KMS-11 (cell line): ENCODE measurements around the gene NPS.

Experiments used
- H2AFZ ChIP-seq: fragments of 200-600 bp; sonication (generic); 2 replicates; pipeline ENCODE4 v1.6.1; 2016; ENCODE audit warnings: antibody characterized with exemption, mixed run types, low read depth
- H3K27ac ChIP-seq: fragments of 200-600 bp; sonication (generic); 2 replicates; pipeline ENCODE4 v1.6.1; 2016; ENCODE audit warnings: mild to moderate bottlenecking, mixed run types
- H3K27me3 ChIP-seq: fragments of 200-600 bp; sonication (generic); 2 replicates; pipeline ENCODE4 v1.6.1; 2017; ENCODE audit warnings: mild to moderate bottlenecking, low read depth, mixed run types, moderate library complexity; ENCODE audit not compliant: insufficient read depth
- H3K36me3 ChIP-seq: fragments of 200-600 bp; sonication (generic); 2 replicates; pipeline ENCODE4 v1.6.1; 2017; ENCODE audit warnings: mild to moderate bottlenecking, mixed run types; ENCODE audit not compliant: insufficient read depth
- H3K4me1 ChIP-seq: fragments of 200-600 bp; sonication (generic); 2 replicates; pipeline ENCODE4 v1.6.1; 2016; ENCODE audit warnings: mild to moderate bottlenecking, low read depth, mixed run types; ENCODE audit not compliant: poor library complexity, severe bottlenecking
- H3K4me2 ChIP-seq: fragments of 200-600 bp; sonication (generic); 2 replicates; pipeline ENCODE4 v1.7.0; 2016; ENCODE audit warnings: mild to moderate bottlenecking, mixed run types
- H3K4me3 ChIP-seq: fragments of 200-600 bp; sonication (generic); IDR thresholded peaks from 2 replicates; pipeline ENCODE4 v1.6.1; 2017; ENCODE audit warnings: low read depth, low read length, mixed read lengths; ENCODE audit not compliant: insufficient read depth
- H3K79me2 ChIP-seq: fragments of 200-600 bp; sonication (generic); 2 replicates; pipeline ENCODE4 v1.6.1; 2016; ENCODE audit warnings: low read depth, mixed run types; ENCODE audit not compliant: insufficient read depth
- H3K9ac ChIP-seq: fragments of 200-600 bp; sonication (generic); 2 replicates; pipeline ENCODE4 v1.6.1; 2016; ENCODE audit warnings: mild to moderate bottlenecking, mixed run types
- H4K20me1 ChIP-seq: fragments of 200-600 bp; sonication (generic); 2 replicates; pipeline ENCODE4 v1.6.1; 2016; ENCODE audit warnings: mild to moderate bottlenecking, mixed run types; ENCODE audit not compliant: insufficient read depth
- TF ChIP-seq, protein P1 (sequence below): fragments of 200-600 bp; sonication (generic); conservative IDR thresholded peaks from 2 replicates; pipeline ENCODE4 v1.6.1; 2017; ENCODE audit warnings: low read depth, mild to moderate bottlenecking, antibody characterized with exemption, low read length, moderate library complexity, mixed read lengths

NPS gene

GRCh38 chr10:127526161-127526560 is 22.9 kb upstream of the NPS start:
- Histone ChIP-seq H3K27ac (no peak overlapping the region), H3K4me3 (no peak overlapping the region), H3K4me1 (no peaks in the 10 kb centered on the region), H3K9ac (no peak overlapping the region), H2AFZ (no peak overlapping the region), H3K27me3 (no peaks in the 10 kb centered on the region), H3K4me2 (no peak overlapping the region), H4K20me1 (no peaks in the 10 kb centered on the region), H3K79me2 (no peaks in the 10 kb centered on the region), H3K36me3 (no peaks in the 10 kb centered on the region)
- TF ChIP-seq, protein P1, sequence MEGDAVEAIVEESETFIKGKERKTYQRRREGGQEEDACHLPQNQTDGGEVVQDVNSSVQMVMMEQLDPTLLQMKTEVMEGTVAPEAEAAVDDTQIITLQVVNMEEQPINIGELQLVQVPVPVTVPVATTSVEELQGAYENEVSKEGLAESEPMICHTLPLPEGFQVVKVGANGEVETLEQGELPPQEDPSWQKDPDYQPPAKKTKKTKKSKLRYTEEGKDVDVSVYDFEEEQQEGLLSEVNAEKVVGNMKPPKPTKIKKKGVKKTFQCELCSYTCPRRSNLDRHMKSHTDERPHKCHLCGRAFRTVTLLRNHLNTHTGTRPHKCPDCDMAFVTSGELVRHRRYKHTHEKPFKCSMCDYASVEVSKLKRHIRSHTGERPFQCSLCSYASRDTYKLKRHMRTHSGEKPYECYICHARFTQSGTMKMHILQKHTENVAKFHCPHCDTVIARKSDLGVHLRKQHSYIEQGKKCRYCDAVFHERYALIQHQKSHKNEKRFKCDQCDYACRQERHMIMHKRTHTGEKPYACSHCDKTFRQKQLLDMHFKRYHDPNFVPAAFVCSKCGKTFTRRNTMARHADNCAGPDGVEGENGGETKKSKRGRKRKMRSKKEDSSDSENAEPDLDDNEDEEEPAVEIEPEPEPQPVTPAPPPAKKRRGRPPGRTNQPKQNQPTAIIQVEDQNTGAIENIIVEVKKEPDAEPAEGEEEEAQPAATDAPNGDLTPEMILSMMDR = no peak

DNA sequence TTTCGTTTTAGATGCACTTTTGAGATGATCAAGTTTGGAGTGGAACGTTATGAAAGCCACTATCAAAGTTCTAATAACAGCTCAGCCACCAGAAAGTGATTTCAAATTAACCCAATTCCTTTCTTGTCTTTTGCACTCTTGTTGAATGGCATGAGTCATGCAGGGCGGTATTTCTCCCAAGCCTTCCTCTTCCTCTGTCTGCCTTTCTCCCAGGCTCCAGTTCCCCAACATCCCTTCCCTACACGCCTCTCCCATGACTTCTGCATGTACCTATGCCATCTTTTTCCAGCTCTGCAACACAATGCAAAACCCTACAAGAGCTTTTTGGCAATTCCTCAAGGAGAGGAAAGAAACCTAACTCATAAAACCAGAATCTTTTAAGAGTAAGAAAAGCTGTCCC is 21.8 kb upstream of the NPS start:
- no peak overlapping the region for H2AFZ ChIP-seq
- H3K27ac ChIP-seq = no peak overlapping the region
- no peaks in the 10 kb centered on the region for H3K27me3 ChIP-seq
- H3K4me2 ChIP-seq = no peak overlapping the region
- TF ChIP-seq, protein P1 = no peak
- no peak overlapping the region for H3K4me3 ChIP-seq
- H3K36me3 ChIP-seq = no peaks in the 10 kb centered on the region
- H4K20me1 ChIP-seq = no peaks in the 10 kb centered on the region
- H3K4me1 ChIP-seq = no peaks in the 10 kb centered on the region
- H3K9ac ChIP-seq = no peak overlapping the region
- H3K79me2 ChIP-seq = no peaks in the 10 kb centered on the region

GRCh38 chr10:127527891-127528290 is 21.2 kb upstream of the NPS start:
- H3K4me2 ChIP-seq = no peak overlapping the region
- no peak overlapping the region for H2AFZ ChIP-seq
- no peak overlapping the region for H3K9ac ChIP-seq
- H3K27ac ChIP-seq = no peak overlapping the region
- no peaks in the 10 kb centered on the region for H3K27me3 ChIP-seq
- H3K36me3 ChIP-seq = no peaks in the 10 kb centered on the region
- no peaks in the 10 kb centered on the region for H3K4me1 ChIP-seq
- TF ChIP-seq, protein P1 = no peak
- no peaks in the 10 kb centered on the region for H3K79me2 ChIP-seq
- no peak overlapping the region for H3K4me3 ChIP-seq
- no peaks in the 10 kb centered on the region for H4K20me1 ChIP-seq

DNA sequence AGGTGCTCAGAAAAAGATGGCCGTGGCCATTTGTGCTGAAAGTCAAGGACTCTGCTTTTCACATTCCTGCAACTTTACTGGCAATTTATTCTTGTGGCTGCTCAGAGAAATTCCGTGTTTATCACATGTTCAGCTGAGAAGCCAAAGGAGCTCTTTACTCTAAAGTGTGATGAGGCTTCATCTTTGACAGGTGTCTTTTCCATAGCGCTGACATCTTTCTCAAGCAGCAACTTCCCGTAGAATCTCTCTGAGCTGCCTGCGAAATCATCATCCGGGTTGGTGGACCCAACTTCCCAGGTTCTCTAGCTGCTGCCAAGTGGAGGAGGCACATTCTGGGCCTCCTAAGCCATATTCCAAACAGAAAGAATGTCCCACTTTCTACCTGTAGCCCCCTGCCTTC is 16.9 kb upstream of the NPS start:
- Histone ChIP-seq H3K4me3 (no peak overlapping the region), H3K36me3 (no peaks in the 10 kb centered on the region), H3K4me1 (no peaks in the 10 kb centered on the region), H3K9ac (no peak overlapping the region), H3K79me2 (no peaks in the 10 kb centered on the region), H3K4me2 (no peak overlapping the region), H2AFZ (no peak overlapping the region), H3K27ac (no peak overlapping the region), H4K20me1 (no peaks in the 10 kb centered on the region), H3K27me3 (no peaks in the 10 kb centered on the region)
- TF ChIP-seq, protein P1 = no peak

DNA sequence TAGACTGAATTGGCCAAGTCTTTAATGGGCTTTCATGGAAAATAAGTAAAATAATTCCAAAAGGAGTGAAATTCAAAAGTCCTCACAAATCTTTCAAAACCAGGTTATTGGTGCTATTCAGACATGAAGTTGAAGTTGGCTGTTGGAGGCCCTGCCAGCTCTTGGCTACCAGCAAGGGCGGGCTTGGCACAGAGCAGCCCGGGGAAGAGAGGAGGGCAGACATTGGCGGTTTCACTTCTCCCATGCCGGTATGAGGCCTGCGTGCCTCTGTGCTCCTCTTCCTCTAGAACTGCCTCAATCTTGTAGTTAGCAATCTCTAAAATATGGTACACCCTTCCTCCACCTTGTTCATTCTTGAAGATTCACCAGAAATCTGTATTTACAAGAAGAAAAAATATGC is 16.4 kb upstream of the NPS start:
- no peak overlapping the region for H2AFZ ChIP-seq
- H3K27me3 ChIP-seq = no peaks in the 10 kb centered on the region
- no peak overlapping the region for H3K27ac ChIP-seq
- H3K4me2 ChIP-seq = no peak overlapping the region
- no peak overlapping the region for H3K4me3 ChIP-seq
- TF ChIP-seq, protein P1 = no peak
- no peaks in the 10 kb centered on the region for H3K79me2 ChIP-seq
- no peaks in the 10 kb centered on the region for H4K20me1 ChIP-seq
- H3K4me1 ChIP-seq = no peaks in the 10 kb centered on the region
- no peaks in the 10 kb centered on the region for H3K36me3 ChIP-seq
- H3K9ac ChIP-seq = no peak overlapping the region
